Adrenal gland (tissue), 12 donors: ENCODE measurements around the gene RBM15B. TPM values are rescaled to one million over a fixed set of nuclear protein-coding genes. Genes with fewer than 3 reads are reported as not detected.
A peak's percentile ranks its signal among the peaks of the same experiment; 100 is the strongest.

Source experiments
- DNase-seq, 7 donors: peaks; one replicate each; pipeline ENCODE4 v3.0.0-alpha.2; 2019 to 2020
- H3K27ac ChIP-seq, 5 donors: fragments of 200-600 bp; sonication (generic) in 4 of 5; 1 replicate in 3 of 5; 2 replicates in 2 of 5; pipeline versions ENCODE4 v1.5.1 to v1.8.0; 2016 to 2020; ENCODE audit warnings: mild to moderate bottlenecking in 1 of 5
- H3K27me3 ChIP-seq: fragments of 200-600 bp; 2 replicates; pipeline ENCODE4 v1.8.0; 2021
- H3K36me3 ChIP-seq, 2 donors: fragments of 200-600 bp; replicated peaks in 1 of 2; 1 replicate in 1 of 2; 2 replicates in 1 of 2; pipeline versions ENCODE4 v1.5.1 to v1.8.0; 2018 to 2022
- H3K4me1 ChIP-seq, 2 donors: fragments of 200-600 bp; replicated peaks in 1 of 2; 1 replicate in 1 of 2; 2 replicates in 1 of 2; pipeline versions ENCODE4 v1.5.1 to v1.8.0; 2018 to 2021
- H3K4me3 ChIP-seq, 4 donors: fragments of 200-600 bp; sonication (generic) in 3 of 4; one replicate each; pipeline ENCODE4 v1.5.1; 2016 to 2018
- H3K9me3 ChIP-seq, 3 donors: fragments of 200-600 bp; sonication (generic) in 1 of 3; replicated peaks in 1 of 3; 1 replicate in 2 of 3; 2 replicates in 1 of 3; pipeline versions ENCODE4 v1.5.1 to v1.8.0; 2016 to 2021
- CTCF ChIP-seq, 6 experiments: fragments of 450-650 bp in 4 of 6; fragments of 200-600 bp in 2 of 6; sonication (generic) in 1 of 6; IDR thresholded peaks; 1 replicate in 5 of 6; 2 replicates in 1 of 6; pipeline versions ENCODE4 v1.5.1 to v1.8.0; 2016 to 2021; ENCODE audit warnings: antibody characterized with exemption in 6 of 6, mild to moderate bottlenecking in 2 of 6, moderate library complexity in 1 of 6
- POLR2A ChIP-seq, 2 donors: fragments of 450-650 bp; IDR thresholded peaks; one replicate each; pipeline ENCODE4 v1.6.1; 2017; ENCODE audit warnings: antibody characterized with exemption in 2 of 2, mild to moderate bottlenecking in 2 of 2, moderate library complexity in 1 of 2
- WGBS, 4 donors: extraction: QIAGEN DNeasy Blood & Tissue Kit in 2 of 4; methylation state at CpG; one replicate each; pipeline versions ENCODE4 v1.1.5 to v1.1.7; 2013 to 2017; 5-methylcytosine and 5-hydroxymethylcytosine counted together
- intact Hi-C, 2 donors: fragments of 100-400 bp; cut with DNase I; formaldehyde crosslinking; loops; one replicate each; pipeline versions ENCODE4 v1.14.1 to v1.15.0; 2022 to 2023
- polyA plus RNA-seq, 3 donors: library from polyadenylated mRNA; stranded (reverse); fragments of 200-250 nt in 2 of 3; fragments of 350-450 nt in 1 of 3; fragmentation: Illumina TruSeq in 1 of 3; extraction: RNeasy Lipid Tissue Mini Kit (QIAGEN cat#74804) in 1 of 3; gene quantifications; one replicate each; pipeline ENCODE4 v1.2.3, GENCODE V29; 2013 to 2014
- total RNA-seq, 9 donors: library from RNA; depleted of rRNA in 4 of 9; stranded (reverse); fragments of >200 nt in 4 of 9; fragments of 120-200 nt in 1 of 9; fragmentation: NEBNext Ultra II Directional in 1 of 9; extraction: Animal tissue kit (Norgen Biotek cat#: 25700) in 1 of 9; gene quantifications; one replicate each; pipeline versions ENCODE4 v1.1.0 to v1.2.4, GENCODE V29; 2013 to 2023
- donor health status: healthy with polysubstance abuse.
- donor health status: Bipolar disorder and iron deficiency.
- donor health status: DM: yes; HTN: yes; CAD: no.
- donor health status: DM: no; HTN: no; CAD: no.
- donor health status: DM: no; HTN: no; CAD: no.
- donor health status: DM: yes; HTN: yes; CAD: no.

Gene RBM15B
- total and polyA plus RNA-seq, 12 donors = 8.0 to 36.6 (median 24.4) TPM

- 43 to 57% (median 49%) methylated on average over 6 of the region's 6 CpGs for WGBS, 4 donors
- Histone ChIP-seq H3K27ac (no peak overlapping the region), H3K4me1 (peaks cover 14 to 62% of the 10 kb centered on the region in 2 donors), H3K4me3 (no peak overlapping the region), H3K27me3 (no peaks in the 10 kb centered on the region), H3K9me3 (no peaks in the 10 kb centered on the region), H3K36me3 (peaks cover 0 to 42% of the 10 kb centered on the region in 2 donors)
- TF ChIP-seq CTCF (IDR thresholded peaks at IDR 0.05) = peak; percentile 59 to 72 (median 64)
- no peak for TF ChIP-seq POLR2A (IDR thresholded peaks at IDR 0.05)
- intact Hi-C loops = loop anchor here (5.0 to 10.0 kb wide), 4 partner anchors 43 to 295 kb away; partner anchors contain the start of gene TEX264 (in 1 of the 2)
- peak in 6 of 7 donors; percentile 45 to 73 (median 72) for DNase-seq
Measured at GRCh38 chr3:51389423-51390183, 1.5 kb upstream of the RBM15B start.

GRCh38 chr3:51390246-51391074, 625 bp upstream of the RBM15B start:
- Histone ChIP-seq H3K4me3 (peak overlapping the region in 1 of 4 donors; percentile 99), H3K4me1 (peaks cover 14 to 70% of the 10 kb centered on the region in 2 donors), H3K27ac (peak overlapping the region in 4 of 5 donors; percentile 50 to 97 (median 74)), H3K36me3 (peaks cover 0 to 49% of the 10 kb centered on the region in 2 donors), H3K9me3 (no peaks in the 10 kb centered on the region), H3K27me3 (no peaks in the 10 kb centered on the region)
- TF ChIP-seq CTCF (IDR thresholded peaks at IDR 0.05) = peak in 2 of 6 experiments; percentile 64 to 81
- no peak for TF ChIP-seq POLR2A (IDR thresholded peaks at IDR 0.05)
- peak in 1 of 7 donors; percentile 61 for DNase-seq
- 38 to 67% (median 40%) methylated on average over 13 to 29 of the region's 29 CpGs for WGBS, 4 donors
- intact Hi-C loops = loop anchor here in 1 of 2 donors (10.0 kb wide), 2 partner anchors 104 to 284 kb away; partner anchors contain the start of gene TEX264

- WGBS, 4 donors = 0 to 11% (median 8%) methylated on average over 3 to 111 of the region's 115 CpGs; no CpG with 5 or more reads in 1 of the 4 donors
- TF ChIP-seq POLR2A (IDR thresholded peaks at IDR 0.05) (no peak), CTCF (IDR thresholded peaks at IDR 0.05) (no peak)
- H3K27ac ChIP-seq = peak overlapping the region; percentile 53 to 97 (median 82)
- H3K36me3 ChIP-seq = peaks cover 0 to 62% of the 10 kb centered on the region in 2 donors
- peaks cover 14 to 68% of the 10 kb centered on the region in 2 donors for H3K4me1 ChIP-seq
- intact Hi-C loops = loop anchor here in 1 of 2 donors (10.0 kb wide), 2 partner anchors 103 to 283 kb away; partner anchors contain the start of gene TEX264
- peak in 6 of 7 donors; percentile 29 to 62 (median 46) for DNase-seq
- H3K27me3 ChIP-seq = no peaks in the 10 kb centered on the region
- peak overlapping the region; percentile 25 to 99 (median 50) for H3K4me3 ChIP-seq
- no peaks in the 10 kb centered on the region for H3K9me3 ChIP-seq
Measured at GRCh38 chr3:51391566-51392354, 675 bp downstream of the RBM15B start.
